HG03442 (cell line): ENCODE measurements around the gene OR56B1.
"Not testable (repeated sequence)": the region's sequence is repeated elsewhere in the genome, so short reads cannot be mapped to it uniquely, and the experiment has no call there.

Experiments
- ATAC-seq: cut with Tn5 transposase; IDR thresholded peaks from one replicate; pipeline ENCODE4 v1.9.1; 2021; ENCODE audit warnings: mild to moderate bottlenecking, moderate library complexity; ENCODE audit not compliant: unreplicated experiment

The OR56B1 gene

GRCh38 chr11:5736396-5736795, at the start of gene OR56B1:
TSS of gene OR56B1 (plus strand) at chr11:5736448. CDS start at chr11:5736517, 69 bp downstream.
- no peak for ATAC-seq

- ATAC-seq: no peak
Observed at GRCh38 chr11:5688482-5688881, 47.8 kb upstream of the OR56B1 start.

GRCh38 chr11:5689551-5689983, 46.7 kb upstream of the OR56B1 start, which contains the start of gene TRIM22:
TSS of gene TRIM22 (plus strand) at chr11:5689790. CDS start at chr11:5696233, 6,443 bp downstream.
- ATAC-seq: peak; percentile 71

- ATAC-seq: no peak
Observed at GRCh38 chr11:5690216-5690615, 46.0 kb upstream of the OR56B1 start.

GRCh38 chr11:5690736-5691135, 45.5 kb upstream of the OR56B1 start:
- no peak for ATAC-seq

- not testable (repeated sequence) for ATAC-seq
Observed at GRCh38 chr11:5691238-5691963, 44.8 kb upstream of the OR56B1 start.

GRCh38 chr11:5691964-5692361, 44.3 kb upstream of the OR56B1 start:
- no peak for ATAC-seq

- no peak for ATAC-seq
Observed at GRCh38 chr11:5694642-5695041, 41.6 kb upstream of the OR56B1 start.

- no peak for ATAC-seq
Observed at GRCh38 chr11:5695580-5695979, 40.7 kb upstream of the OR56B1 start.

GRCh38 chr11:5696210-5696609, 40.0 kb upstream of the OR56B1 start:
- ATAC-seq: no peak

- no peak for ATAC-seq
Observed at GRCh38 chr11:5698281-5698680, 38.0 kb upstream of the OR56B1 start.

- ATAC-seq: no peak
Observed at GRCh38 chr11:5700421-5701054, 35.7 kb upstream of the OR56B1 start.

- no peak for ATAC-seq
Observed at GRCh38 chr11:5701055-5701577, 35.1 kb upstream of the OR56B1 start.

- peak; percentile 50 for ATAC-seq
Observed at GRCh38 chr11:5703741-5704536, 32.3 kb upstream of the OR56B1 start.

GRCh38 chr11:5705688-5706087, 30.6 kb upstream of the OR56B1 start:
- no peak for ATAC-seq

GRCh38 chr11:5712507-5712906, 23.7 kb upstream of the OR56B1 start:
- no peak for ATAC-seq

GRCh38 chr11:5713695-5714094, 22.6 kb upstream of the OR56B1 start:
- no peak for ATAC-seq

- ATAC-seq: not testable (repeated sequence)
Observed at GRCh38 chr11:5716518-5716917, 19.7 kb upstream of the OR56B1 start.

GRCh38 chr11:5719703-5720495, 16.3 kb upstream of the OR56B1 start:
- ATAC-seq: no peak

GRCh38 chr11:5722622-5723021, 13.6 kb upstream of the OR56B1 start:
- ATAC-seq: no peak
